Mononuclear cell (primary cell): ENCODE measurements around the gene JCHAIN. TPM values are rescaled to one million over a fixed set of nuclear protein-coding genes. Genes with fewer than 3 reads are reported as not detected.

Experiments used
- total RNA-seq: library from RNA; depleted of rRNA; stranded (reverse); fragments of >200 nt; gene quantifications from one replicate; pipeline ENCODE4 v1.2.3, GENCODE V29; 2012

The JCHAIN gene
- total RNA-seq, 1 donor, result 45.8 TPM

Other genes starting within 250 kb of the JCHAIN start
- gene MUC7, start 194.3 kb downstream of the JCHAIN start, total RNA-seq, result not detected
- gene AMTN, start 147.9 kb downstream of the JCHAIN start, total RNA-seq, result not detected
- gene AMBN, start 74.3 kb downstream of the JCHAIN start, total RNA-seq, result not detected
- gene ENAM, start 37.8 kb downstream of the JCHAIN start, total RNA-seq, result not detected
- gene UTP3, start 22.0 kb upstream of the JCHAIN start, total RNA-seq, result 15.4 TPM
- 40.3 TPM for gene RUFY3, start 55.5 kb upstream of the JCHAIN start, total RNA-seq
- gene GRSF1, start 173.4 kb upstream of the JCHAIN start, total RNA-seq, result 47.8 TPM
- gene MOB1B, start 235.9 kb upstream of the JCHAIN start, total RNA-seq, result 12.1 TPM